AG09309 (cell line): Measurements from ENCODE around the gene TDRD7.
"Not testable (repeated sequence)": the region's sequence is repeated elsewhere in the genome, so short reads cannot be mapped to it uniquely, and the experiment has no call there.

Experiments
- DNase-seq: peaks from one replicate; pipeline ENCODE4 v3.0.0-alpha.2; 2010; ENCODE audit warnings: low read depth
- H3K4me3 ChIP-seq: 2 replicates; pipeline ENCODE4 v1.5.1; 2011; ENCODE audit warnings: mild to moderate bottlenecking, low read depth, low read length, moderate library complexity; ENCODE audit not compliant: control insufficient read depth
- TF ChIP-seq, protein P1 (sequence below): IDR thresholded peaks from 2 replicates; pipeline ENCODE4 v1.5.1; 2011; ENCODE audit warnings: mild to moderate bottlenecking, low read depth, low read length, inconsistent platforms; ENCODE audit not compliant: insufficient read depth, control insufficient read depth; ENCODE audit errors: missing control alignments

The TDRD7 gene

DNA sequence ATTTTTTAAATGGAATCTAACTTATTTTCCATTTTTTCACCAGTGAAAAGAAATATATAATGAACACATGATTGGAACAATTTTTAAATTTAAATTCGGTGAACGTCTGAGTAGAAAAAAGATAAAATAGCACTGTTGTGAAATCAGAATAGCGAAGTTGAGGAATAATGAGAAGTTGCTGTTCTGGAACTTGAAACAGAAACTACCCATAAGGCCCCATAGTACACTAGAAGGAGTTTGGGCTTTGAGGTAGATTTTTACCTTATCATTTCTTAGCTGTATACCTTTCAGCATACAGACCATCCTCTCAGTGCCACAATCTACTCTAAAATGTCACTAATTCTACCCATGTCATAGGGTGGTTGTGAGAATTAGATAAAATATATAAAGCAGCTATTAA is 35.1 kb downstream of the TDRD7 start:
- TF ChIP-seq, protein P1, sequence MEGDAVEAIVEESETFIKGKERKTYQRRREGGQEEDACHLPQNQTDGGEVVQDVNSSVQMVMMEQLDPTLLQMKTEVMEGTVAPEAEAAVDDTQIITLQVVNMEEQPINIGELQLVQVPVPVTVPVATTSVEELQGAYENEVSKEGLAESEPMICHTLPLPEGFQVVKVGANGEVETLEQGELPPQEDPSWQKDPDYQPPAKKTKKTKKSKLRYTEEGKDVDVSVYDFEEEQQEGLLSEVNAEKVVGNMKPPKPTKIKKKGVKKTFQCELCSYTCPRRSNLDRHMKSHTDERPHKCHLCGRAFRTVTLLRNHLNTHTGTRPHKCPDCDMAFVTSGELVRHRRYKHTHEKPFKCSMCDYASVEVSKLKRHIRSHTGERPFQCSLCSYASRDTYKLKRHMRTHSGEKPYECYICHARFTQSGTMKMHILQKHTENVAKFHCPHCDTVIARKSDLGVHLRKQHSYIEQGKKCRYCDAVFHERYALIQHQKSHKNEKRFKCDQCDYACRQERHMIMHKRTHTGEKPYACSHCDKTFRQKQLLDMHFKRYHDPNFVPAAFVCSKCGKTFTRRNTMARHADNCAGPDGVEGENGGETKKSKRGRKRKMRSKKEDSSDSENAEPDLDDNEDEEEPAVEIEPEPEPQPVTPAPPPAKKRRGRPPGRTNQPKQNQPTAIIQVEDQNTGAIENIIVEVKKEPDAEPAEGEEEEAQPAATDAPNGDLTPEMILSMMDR: no peak
- H3K4me3 ChIP-seq: no peak overlapping the region
- DNase-seq: no peak

DNA sequence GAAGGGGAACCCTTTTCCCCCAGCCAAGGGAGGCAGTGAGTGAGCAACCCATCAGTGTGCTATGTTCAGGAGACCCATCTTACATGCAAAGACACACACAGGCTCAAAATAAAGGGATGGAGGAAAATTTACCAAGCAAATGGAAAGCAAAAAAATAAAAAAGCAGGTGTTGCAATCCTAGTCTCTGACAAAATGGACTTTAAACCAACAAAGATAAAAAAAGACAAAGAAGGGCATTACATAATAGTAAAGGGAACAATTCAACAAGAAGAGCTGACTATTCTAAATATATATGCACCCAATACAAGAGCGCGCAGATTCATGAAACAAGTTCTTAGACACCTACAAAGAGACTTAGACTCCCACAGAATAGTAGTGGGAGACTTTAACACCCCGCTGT is 41.7 kb downstream of the TDRD7 start:
- not testable (repeated sequence) for DNase-seq, H3K4me3 ChIP-seq

DNA sequence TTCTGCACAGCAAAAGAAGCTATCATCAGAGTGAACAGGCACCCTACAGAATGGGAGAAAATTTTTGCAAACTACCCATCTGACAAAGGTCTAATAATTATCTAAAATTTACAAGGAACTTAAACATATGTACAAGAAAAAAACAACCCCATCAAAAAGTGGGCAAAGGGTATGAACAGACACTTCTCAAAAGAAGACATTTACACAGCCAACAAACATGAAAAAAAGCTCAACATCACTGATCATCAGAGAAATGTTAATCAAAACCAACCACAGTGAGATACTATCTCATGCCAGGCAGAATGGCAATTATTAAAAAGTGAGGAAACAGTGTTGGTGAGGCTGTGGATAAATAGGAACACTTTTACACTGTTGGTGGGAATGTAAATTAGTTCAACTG is 44.9 kb downstream of the TDRD7 start:
- DNase-seq, H3K4me3 ChIP-seq: not testable (repeated sequence)

DNA sequence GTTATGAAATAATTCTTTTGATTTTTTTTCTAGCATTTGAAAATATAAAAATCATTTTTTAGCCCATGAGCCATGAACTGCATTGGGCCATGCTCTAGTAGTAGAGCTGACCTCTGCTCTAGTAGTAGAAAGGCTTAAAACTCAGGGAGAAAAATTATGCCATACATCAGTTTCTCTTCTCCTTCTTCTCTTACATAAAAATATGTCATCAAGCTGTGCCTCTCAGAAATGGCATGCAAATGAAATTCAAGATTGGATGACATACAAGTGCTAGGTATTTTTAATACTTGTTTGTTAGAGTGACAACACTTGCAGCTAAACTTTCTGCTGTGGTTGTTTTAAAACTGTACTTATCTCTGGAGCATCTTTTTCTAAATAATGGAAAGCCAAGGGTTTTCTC is 47.4 kb downstream of the TDRD7 start:
- no peak overlapping the region for H3K4me3 ChIP-seq
- no peak for DNase-seq
- TF ChIP-seq, protein P1: no peak

DNA sequence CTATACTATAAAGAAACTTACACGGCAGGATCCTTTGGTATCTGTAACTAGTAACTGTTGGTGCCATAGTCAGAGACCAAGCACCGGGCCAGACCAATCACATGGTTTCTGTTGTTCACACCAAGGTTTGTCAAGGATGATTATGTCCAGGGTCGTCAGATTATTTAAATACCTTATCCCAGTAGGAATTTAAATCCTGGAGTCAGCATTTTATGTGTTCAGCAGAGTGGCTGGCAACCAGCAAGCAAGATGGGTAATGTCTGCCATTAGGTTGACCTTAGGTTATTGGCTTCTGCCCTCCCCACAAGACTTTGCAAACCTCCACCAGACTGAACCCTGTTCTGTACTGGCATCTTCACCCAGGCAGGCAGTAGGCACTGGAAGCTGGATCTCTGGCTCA is 50.3 kb downstream of the TDRD7 start:
- TF ChIP-seq, protein P1: no peak
- no peak for DNase-seq
- H3K4me3 ChIP-seq: no peak overlapping the region

DNA sequence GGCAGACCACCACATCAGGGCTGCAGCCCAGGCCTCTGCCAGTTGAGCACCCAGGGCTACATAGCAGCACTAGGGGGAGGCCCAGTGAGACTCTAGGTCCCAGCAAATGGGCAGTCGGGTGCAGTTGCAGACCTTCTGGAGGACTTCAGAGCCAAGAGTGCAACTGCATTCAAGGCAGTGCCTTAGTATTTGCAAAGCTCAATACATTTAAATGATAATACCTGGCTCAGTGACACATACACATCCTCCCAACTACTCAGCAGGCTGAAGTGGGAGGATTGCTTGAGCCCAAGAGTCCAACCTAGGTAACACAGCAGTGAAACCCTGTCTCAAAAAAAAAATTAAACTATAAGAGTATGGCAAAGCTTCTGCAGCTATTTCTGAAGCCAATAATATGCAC is 51.0 kb downstream of the TDRD7 start:
- TF ChIP-seq, protein P1: no peak
- H3K4me3 ChIP-seq: no peak overlapping the region
- no peak for DNase-seq

DNA sequence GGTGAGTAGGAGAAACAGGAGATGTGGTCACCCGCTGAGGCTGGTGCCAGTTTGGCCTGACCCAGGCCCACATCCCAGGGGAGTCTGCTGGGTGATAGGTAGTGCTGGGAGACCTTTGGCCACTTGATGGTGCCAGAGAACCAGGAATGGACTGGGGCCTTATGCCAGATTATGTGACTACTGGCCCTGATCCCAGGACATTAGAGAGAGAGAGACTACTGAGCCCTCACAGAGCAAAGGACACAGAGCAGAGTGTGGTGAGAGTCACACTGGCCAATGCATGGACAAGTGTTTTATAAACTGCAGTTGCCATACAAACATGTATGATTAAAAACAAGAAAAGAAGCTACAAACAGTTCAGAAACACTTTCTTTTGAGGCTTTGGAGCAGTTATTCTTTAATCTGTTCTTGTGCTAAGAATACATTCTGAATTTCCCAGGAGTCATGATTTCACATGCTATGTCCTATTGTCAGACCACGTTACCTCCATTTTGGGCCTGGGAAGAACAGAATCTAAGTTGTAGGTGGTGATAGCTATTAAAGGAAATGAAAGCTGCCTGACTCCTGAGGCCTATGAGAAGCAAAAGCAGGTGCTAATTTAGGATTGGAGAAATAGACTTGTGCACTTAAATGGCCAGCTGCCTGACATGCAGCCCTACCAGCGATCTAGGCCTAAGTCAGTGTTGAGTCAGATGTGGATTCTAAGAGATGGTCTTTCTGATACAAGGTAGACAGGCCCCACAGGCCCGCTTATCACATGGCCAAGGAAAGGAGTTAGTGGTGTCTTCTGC is 57.0 kb downstream of the TDRD7 start:
- no peak overlapping the region for H3K4me3 ChIP-seq
- DNase-seq: no peak
- TF ChIP-seq, protein P1: peak; percentile 84

DNA sequence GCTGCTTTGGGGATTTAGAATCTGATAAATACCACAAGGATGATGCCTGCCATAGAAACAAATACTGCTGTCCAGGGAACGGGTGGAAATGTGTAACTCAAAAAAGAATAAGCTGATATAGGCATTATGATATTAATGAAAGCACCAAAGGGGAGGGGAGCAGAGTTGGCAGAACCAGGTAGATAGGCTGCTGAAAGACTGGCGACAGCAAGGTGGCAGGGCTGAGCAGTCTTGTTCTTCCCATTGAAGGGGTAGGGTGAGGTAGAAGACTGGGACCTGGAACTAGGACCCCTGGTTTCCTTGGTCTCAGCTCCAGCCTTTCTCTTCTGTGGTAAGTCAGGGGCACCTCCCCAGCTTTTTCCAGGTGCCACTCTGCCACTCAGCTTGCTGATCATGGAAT is 58.2 kb downstream of the TDRD7 start:
- TF ChIP-seq, protein P1: no peak
- no peak overlapping the region for H3K4me3 ChIP-seq
- no peak for DNase-seq
